DMS153 treated with DMSO at 0.1 percent for 48 hours (cell line): Measurements from ENCODE around the gene BOD1L2.

Experiments
- DNase-seq: peaks from one replicate; lab custom pipeline; 2025; ENCODE audit not compliant: unreplicated experiment; lab: John Stamatoyannopoulos, UW

Gene BOD1L2

DNA sequence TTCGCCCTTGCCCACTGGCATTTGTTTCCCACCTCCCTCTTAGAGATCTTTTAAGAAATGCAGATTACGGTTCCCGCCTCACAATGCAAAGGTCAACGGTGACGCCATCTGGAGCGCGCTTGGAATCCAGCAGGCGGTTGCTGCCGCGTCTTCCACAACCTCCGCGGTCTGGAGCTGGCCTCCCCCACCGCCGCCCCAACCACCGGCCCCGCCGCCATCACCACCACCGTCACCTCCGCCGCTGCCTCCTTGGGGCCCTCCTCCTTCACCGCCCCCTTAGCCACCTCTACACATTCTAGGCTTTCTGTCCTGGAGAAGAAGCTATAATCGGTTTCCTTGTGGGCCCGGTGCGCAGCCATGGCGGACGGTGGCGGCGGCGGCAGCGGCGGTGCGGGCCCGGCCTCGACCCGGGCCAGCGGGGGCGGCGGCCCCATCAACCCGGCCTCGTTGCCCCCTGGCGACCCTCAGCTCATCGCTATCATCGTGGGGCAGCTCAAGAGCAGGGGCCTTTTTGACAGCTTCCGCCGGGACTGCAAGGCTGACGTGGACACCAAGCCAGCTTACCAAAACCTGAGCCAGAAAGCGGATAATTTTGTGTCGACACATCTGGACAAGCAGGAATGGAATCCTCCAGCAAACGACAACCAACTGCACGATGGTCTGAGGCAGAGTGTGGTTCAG lies at the start of gene BOD1L2:
Gene BOD1L2 (plus strand): TSS at position 132 of the 681 bp plus-strand sequence. CDS start 226 bp downstream, at position 358.
- DNase-seq = no peak

DNA sequence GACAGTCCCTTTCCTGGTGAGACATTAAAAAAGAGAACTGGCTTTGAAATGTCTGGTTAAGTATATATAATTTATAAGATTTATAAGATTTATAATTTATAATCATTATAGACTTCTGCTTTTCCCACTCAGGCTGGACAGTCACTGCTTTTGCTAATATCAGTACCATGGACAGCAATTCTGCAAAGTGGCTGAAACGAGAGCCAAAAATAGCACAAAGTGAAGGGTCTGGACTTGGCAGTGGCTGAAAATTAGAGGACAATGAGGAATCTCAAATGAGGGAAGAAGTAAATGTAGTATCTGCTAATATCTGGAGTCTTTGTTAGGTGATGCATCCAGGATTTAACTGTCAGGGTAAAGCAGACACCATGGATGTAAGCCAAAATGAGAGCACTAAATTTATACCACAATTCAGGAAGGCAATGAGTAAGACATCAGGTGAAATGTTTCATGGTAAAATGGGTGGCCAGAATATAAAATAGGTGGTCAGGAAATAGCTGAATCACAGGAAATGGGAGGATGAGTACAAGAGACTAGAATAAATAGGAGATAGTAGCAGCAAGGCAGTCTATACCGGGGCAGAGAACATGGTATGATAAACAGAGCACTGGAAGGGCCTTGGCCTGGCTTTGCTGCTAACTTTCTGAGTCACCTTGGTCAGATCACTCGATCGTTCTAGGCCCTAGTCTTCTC lies 39.6 kb upstream of the BOD1L2 start:
- DNase-seq = no peak

DNA sequence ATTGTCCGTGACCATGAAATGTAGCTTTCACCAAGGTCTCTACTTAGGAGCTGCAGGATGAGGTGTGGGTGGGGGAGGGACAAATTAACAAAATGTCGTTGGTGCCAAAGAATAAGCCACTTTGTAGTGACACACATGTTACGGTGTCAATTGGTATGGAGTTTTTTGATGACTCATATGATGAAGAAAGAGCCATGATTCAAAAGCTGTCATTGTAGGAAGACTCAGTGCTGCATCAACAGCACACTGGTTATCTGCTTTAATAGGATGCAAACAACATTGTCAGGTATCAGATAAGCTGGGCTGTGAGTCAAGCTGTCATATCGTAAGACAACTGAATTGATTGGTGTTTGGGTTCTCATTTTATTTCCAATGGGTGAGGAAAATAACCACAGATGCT lies 36.6 kb upstream of the BOD1L2 start:
- no peak for DNase-seq

DNA sequence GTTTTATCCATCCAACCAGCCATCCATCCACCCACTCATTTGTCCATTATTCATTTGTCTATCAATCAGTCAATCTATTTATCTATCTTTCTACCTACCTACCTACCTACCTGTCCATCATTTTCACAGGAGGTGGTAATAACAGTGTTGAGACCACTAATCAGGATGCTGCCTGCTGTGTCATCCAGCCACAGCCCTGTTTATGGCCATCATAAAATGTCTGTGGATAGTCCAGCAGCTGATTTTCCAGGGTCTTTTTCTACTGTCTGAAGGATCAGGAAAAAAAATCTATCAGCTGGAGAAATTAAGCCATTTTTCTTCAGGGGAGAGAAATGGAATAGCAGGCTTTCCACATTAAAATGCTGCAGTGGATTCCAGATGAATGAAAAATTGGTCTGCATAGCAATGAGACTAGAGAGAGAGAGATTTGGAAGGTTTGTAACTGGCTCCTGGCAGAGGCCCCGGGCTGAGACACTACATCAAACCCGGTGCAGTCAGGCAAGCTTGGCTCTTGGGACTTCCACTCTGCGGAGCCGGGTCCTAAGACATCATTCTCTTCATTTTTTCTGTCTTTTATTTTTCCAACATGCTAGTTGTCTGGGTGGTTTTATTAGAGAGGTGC lies 33.0 kb upstream of the BOD1L2 start:
- no peak for DNase-seq

DNA sequence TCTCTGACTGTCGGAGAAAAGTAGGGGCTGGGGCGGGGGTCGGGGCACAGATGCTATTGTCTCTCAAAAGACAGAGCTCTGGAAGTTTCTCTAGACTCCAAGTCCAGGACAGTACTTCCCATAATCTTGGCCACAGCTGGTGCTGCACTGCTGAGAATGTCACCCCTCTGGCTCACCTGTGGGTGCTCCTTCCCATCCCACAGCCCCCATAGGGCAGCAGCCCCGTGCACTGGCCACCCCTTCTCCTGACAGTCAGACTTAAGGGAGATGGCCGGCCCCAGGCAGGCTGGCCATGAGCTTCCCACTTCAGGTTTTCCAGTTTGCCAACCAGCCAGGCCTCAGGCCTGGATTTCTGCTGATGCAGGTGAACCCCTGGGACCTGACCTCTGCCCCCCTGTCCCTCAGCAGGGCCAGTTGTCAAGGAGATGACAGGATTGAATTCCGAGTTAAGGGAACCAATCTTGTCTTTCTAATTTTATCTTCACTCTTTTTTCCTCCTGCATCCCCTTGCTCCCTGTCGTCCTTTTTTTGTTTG lies 30.2 kb upstream of the BOD1L2 start:
- DNase-seq = no peak

DNA sequence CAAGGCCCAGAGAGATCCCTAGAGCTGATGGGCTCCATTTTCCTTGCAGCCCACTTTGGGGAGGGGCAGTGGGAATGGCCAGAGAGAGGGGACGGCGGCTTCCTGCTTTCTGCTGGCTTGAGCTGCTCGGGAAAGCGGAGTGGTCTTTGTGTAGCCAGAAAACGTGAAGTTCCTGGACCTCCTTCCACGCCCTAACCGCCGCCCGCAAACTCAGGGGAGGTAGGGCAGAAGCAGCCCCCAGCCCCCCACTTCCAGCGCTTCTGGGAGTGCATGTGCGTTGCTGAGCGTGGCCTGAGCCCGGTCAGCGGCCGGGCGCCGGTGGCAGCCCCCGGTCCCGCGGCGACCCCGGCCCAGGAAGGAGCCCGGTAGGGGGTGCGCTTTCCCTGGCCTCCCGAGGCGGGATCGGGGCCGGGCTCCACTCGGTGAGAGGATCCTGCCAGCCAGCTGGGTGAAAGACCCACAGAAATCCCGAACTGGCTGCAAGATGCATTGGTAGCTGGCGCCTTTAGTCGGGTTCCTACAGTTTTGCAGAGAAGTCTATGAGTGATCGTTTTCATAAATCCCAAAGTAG lies 25.3 kb upstream of the BOD1L2 start:
- no peak for DNase-seq

DNA sequence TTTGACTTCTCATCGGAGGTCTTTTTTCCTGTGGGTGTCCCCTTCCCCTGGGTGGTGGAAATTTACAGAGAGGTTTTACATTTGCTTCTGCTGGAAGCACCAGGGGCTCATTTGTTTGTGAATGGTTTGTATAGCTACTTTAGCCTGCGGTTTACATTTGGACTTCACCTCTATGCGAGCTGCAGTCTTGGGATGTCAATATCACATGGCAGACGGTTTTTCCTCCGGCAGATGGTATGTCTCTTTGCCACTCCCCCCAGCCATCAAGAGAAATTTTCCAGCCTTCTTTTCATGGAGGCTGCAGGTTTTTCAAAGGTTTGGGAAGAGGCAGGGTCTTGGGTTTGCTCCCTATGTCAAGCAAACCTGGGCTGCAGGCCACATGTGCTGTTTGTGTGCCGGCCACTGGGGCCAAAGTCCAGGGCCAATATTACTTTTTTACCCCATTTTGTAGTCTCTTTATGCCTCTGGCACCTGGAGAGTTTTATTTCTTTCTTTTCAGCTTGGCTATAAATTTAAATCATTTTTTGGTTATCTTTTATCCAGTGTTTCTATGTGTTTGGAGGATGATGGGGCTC lies 23.9 kb upstream of the BOD1L2 start:
- no peak for DNase-seq

DNA sequence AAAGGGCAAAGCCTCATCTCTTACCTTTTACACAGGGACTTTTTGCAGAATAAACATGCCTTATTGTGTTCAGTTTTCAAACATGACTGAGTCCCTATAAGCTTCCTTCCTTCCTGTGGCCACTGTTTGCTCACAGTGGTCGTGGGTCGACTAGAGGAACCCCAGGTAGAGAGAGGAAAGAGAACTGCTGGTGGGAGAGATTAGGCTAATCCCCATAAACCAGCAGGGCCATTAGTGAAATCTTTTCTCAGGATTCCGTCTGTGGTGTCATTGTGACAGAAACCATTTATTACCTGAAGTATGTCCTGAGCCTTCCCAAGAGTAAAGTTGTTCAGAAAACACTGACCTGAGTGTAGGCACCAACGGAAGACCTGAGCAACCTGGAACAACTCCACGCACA lies 21.3 kb upstream of the BOD1L2 start:
- no peak for DNase-seq

DNA sequence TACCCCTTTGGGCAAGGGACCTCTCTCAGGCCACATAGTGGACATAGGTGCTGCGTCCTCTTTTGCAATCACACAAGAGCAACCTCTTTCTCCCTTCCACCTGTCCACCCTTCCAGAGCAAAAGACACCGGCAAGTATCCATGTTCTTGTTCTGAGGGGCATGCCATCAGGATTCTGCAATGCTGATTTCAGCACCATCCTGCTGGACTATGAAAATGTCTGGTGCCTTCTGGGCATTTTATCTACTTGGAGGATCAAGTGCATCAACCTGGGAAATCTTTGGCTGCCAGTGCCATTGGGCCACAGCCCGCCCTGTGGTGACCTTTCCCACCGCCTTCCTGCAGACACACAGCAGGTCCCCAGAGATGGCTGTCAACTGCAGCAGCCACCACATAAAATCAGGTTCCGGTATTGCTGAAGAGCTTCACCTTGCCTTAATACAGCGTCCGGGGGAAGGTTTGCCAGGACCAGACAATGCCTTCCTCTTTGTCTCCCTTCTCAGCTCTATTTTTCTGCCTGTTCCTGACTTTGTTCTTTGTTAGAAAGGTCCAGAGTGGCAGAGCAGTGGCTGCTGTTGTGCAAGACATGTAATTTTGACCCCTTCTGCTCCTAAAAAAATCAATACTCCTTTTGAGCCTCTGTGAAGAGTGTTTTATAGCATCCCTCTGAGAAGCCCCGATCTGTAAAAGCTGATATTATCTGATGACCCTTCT lies 18.5 kb upstream of the BOD1L2 start:
- DNase-seq = no peak

DNA sequence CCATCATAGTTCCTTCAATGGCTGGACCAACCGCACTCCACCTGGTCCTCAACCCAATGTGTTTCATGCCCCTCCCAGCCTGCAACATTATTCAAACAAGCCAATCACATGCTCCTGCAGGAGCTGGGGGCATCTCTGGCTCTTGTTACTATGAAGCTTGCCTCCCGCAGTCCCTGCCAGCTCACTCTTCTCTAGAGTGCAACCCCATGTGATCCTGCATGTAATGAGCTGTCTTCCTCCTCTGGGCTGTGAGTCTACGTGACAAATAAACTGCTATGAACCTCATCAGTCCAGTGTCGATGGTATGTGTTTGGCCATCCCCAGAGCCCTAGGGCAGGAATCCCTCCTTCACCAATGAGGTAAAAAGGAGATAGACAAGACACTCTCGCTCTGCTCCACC lies 15.8 kb upstream of the BOD1L2 start:
- no peak for DNase-seq

DNA sequence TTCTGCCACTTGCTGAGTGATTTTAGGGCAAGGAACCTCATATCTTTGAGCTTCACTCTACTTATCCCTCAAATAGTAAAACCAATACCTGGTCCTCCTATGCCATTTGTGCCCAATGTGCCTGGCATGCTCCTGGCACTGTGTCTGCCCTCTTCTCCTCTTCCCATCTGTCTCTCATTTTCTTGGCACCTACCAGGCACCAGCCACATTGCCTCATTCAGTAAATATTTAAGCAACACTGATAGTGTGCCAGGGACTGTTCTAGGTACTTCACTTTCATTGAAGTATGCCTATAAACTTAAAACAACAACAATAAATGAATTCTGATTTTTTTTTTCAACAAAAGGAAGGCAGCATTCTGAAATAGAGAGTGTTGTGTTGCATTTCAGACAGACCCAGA lies 15.1 kb upstream of the BOD1L2 start:
- peak; percentile 8 for DNase-seq

DNA sequence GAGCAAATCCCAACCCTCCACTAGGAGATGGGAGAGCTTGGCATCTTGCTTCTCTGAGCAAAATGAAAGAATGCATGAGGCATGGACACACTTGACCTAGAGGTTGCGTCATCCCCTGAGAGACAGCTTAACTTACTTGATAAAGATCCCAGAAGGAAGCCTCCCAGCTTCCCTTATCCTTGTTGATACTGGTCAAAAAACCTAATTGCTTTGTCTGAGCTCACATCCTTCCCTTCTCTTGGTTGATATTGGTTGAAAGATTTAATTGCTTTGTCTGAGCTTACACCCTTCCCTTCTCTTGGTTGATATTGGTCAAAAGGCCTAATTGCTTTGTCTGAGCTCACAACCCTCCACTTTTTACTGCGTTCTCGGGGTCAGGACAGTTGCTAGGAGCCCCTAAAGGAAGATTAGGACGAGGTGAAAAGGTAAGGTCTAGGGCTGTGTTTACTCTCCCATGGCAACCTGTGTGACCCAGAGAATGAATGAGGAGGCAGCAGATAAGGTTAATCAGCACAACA lies 12.2 kb upstream of the BOD1L2 start:
- DNase-seq = no peak

DNA sequence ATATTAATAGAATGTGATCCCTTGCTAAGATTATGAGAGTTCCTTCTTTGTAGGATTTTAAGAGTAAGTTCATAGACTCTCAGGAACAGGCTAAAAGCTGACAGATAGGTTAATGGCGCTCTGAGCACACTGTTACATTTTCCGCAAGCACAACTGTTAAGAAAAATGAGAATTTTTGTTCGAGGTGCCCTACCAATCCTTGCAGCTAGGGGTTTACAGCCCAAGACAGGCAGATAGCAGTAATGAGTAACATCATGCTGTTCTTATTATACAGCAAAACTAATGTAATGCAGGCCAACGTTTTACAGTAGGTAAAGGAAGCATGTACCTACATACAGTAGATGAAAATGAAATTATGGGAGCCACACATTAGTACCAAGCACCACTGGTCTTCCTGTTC lies 11.2 kb upstream of the BOD1L2 start:
- no peak for DNase-seq

DNA sequence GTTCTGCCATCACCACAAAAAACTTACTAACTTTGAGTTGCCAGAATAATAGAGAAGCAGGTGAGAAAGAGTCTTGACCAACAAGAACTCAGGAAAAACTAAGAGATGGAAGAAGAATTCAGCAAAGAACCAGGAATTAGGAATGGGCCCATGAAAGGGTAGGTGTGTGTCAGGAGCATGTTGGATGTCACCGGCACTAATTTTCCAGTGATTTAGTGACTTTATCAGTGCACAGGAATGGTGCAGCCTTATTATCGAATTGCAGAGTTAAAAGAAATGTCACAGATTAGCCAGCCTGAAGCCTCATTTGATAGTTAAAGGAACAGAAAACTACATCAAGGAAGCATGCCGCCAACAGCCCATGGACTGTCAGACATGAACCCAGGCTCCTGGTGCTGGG lies 9.0 kb upstream of the BOD1L2 start:
- DNase-seq = no peak

DNA sequence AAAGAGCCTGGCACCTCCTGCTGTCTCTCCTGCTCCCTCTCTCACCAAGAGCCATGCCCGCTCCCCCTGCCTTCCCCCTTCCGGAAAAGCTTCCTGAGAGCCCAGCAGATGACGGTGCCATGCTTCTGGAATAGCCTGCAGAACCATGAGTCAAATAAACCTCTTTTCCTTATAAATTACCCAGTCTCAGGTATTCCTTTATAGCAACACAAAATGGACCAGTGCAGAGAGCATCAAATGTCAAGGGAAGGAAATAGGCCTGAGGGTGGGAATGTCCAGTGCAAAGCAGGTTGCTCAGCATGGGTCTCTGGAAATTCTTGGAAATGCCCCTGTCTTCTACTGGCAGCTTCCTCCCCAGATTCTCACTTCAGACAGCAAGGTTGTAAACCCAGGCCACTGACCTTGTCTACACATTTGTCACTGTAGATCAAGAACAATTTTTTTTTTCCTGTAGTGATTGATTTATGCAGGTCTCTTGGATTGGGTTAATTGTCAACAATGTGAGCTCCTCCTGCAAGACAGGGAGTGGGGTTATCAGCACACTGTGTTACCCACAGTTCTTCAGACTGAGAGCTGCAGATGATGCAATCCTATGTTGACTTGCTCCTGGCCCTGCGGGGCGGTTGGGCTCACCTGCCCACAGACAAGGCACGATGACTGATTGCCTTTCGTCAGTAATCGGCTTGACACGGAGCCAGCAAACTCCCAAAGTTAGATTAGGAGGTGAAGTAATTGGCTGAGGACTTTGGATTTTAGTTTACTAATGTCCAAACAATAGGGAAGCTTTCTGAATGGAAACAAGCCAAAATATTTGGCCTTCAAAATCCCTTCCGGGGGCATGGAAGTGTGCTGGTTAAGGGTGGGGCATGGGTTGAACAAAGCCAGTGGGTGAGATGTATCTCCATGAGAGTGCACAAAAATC lies 5.4 kb upstream of the BOD1L2 start:
- peak; percentile 34 for DNase-seq

DNA sequence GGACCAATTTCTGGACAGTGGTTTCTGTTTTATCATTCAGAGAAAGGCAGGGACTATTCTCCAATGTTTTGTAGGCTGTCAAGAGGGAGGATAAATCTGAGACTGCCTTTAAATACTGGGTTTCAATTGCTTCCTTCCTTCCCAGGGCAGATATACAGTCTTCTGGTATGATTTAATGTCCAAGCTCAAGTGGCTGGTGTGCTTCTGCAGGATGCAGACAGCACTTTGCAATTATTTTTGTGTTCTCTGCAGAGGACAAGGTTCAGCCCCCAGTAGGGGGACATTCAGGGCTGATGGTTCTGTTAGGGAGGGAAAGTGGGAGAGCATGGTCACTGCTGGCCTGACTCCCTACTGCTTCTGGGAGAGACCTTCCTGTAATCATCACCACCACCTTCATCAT lies 4.6 kb upstream of the BOD1L2 start:
- DNase-seq = no peak

DNA sequence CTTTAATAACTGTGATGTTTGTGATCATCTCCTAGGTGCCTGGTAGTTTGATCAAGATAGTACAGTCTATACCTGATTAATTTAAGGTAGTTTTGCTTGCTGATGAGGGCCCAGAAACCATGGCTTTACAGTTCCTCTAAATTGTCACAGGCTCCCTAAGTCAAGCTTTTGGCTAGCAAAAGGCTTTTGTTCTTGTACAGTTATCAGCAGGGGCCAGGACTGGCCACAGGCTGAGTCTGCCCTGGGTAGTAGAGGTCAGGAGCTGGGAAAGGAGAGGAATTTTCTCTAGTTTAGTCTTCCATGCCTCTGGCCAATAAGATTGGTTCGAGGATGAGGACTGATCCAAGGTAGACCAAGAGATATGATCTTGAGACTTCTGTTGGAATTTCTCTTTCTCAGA lies 3.6 kb upstream of the BOD1L2 start:
- no peak for DNase-seq

DNA sequence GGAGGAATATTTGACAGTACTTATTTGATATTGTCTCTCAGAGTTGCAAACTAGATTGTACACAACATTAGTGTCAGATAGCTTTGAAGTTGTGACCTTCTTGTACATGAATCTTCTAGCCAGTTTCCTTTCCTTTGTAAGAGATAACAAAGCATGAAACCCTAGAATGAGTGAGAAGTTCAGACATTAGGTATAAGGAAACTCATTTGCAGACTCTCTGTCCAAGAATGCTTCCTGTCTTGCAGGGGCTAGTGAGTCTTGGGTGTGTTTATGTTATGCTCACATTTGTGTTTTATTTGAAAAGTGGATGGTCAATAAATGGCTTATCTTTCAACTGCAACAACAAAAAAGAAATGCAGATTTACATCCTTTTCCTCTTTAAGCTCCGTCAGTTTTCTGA lies 1.4 kb downstream of the BOD1L2 start:
- DNase-seq = no peak

DNA sequence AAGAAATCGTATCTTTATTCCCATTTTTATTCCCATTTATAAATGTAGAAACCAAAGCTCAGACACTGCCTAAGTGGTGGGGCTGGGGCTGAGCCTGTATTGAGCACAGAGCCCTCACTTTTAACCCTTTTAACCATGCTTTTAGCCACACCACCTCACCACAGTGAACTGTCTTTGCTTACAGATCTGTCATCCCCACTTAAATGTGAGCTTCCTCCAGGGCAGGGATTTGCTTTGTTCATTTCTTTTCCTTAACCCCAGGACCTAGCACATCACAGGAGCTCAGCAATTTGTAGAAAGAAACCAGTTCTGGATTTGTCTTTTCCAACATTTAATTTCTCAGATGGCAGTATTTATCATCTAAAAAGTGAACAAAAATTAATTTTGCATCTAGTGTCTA lies 2.2 kb downstream of the BOD1L2 start:
- DNase-seq = no peak

DNA sequence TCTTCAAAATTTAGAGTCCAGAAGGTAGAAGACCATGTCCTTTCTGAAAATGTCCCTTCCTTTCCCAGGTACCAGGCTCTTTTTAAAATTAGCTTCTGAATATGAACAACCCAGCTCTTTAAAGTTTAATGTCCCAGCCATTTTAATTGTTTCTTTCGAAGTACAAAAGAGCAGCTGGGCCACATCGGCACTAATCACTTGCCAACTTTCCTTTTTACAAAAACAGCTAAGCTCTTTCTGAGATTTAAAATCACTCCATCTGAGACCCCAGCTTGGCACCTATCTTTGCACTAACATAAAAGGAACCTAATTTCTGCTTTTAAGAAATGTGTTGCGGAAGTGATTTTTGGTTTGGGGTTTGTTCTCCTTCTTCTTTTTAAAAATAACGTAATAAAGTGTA lies 2.6 kb downstream of the BOD1L2 start:
- no peak for DNase-seq
